SU-DHL-6 (cell line): Measurements from ENCODE around the gene RBM26.

Source experiments
- H2AFZ ChIP-seq: fragments of 200-600 bp; sonication (generic); 2 replicates; pipeline ENCODE4 v1.6.1; 2014; ENCODE audit warnings: low read depth, mild to moderate bottlenecking, moderate library complexity, mixed read lengths, antibody characterized with exemption, low read length; ENCODE audit not compliant: severe bottlenecking
- H3F3A ChIP-seq: fragments of 200-600 bp; shearing (Covaris generic); 2 replicates; pipeline ENCODE4 v1.6.0; 2016; ENCODE audit warnings: antibody characterized with exemption, mild to moderate bottlenecking; ENCODE audit not compliant: insufficient read depth
- H3K27ac ChIP-seq: fragments of 200-600 bp; sonication (generic); 2 replicates; pipeline ENCODE4 v1.5.1; 2016; ENCODE audit warnings: low read depth, mild to moderate bottlenecking, low read length, moderate library complexity, mixed read lengths
- H3K27me3 ChIP-seq: fragments of 200-600 bp; sonication (generic), shearing (Covaris generic); 2 replicates; pipeline ENCODE4 v1.6.0; 2014; ENCODE audit warnings: mild to moderate bottlenecking, low read length
- H3K36me3 ChIP-seq: fragments of 200-600 bp; sonication (generic); 2 replicates; pipeline ENCODE4 v1.6.1; 2014; ENCODE audit warnings: mild to moderate bottlenecking, low read length, mixed read lengths
- H3K4me2 ChIP-seq: fragments of 300-600, 200-600 bp; shearing (Covaris generic), sonication (generic); 2 replicates; pipeline ENCODE4 v1.6.0; 2014; ENCODE audit warnings: low read length, low read depth, mild to moderate bottlenecking; ENCODE audit not compliant: poor library complexity, severe bottlenecking
- H3K4me3 ChIP-seq: fragments of 200-600 bp; sonication (generic); 2 replicates; pipeline ENCODE4 v1.5.1; 2014; ENCODE audit warnings: antibody characterized with exemption, low read length, mild to moderate bottlenecking, mixed read lengths; ENCODE audit not compliant: insufficient read depth, poor library complexity, severe bottlenecking
- H3K79me2 ChIP-seq: fragments of 200-600 bp; sonication (generic); 2 replicates; pipeline ENCODE4 v1.6.1; 2014; ENCODE audit warnings: mild to moderate bottlenecking, low read length, moderate library complexity; ENCODE audit not compliant: insufficient read depth
- H3K9ac ChIP-seq: fragments of 200-600 bp; sonication (generic); 2 replicates; pipeline ENCODE4 v1.7.0; 2014; ENCODE audit warnings: mild to moderate bottlenecking, low read length
- H3K9me2 ChIP-seq: fragments of 200-600 bp; sonication (generic); replicated peaks from 2 replicates; pipeline ENCODE4 v1.6.1; 2014; ENCODE audit warnings: low read length; ENCODE audit not compliant: insufficient read depth
- H3K9me3 ChIP-seq: fragments of 200-600 bp; sonication (generic); 2 replicates; pipeline ENCODE4 v1.6.1; 2014; ENCODE audit warnings: low read length, mixed read lengths; ENCODE audit not compliant: insufficient read depth
- H4K20me1 ChIP-seq: fragments of 200-600 bp; sonication (generic); 2 replicates; pipeline ENCODE4 v1.6.1; 2014; ENCODE audit warnings: low read depth, mild to moderate bottlenecking, antibody characterized with exemption, low read length, moderate library complexity, mixed read lengths
- EZH2phosphoT487 ChIP-seq: fragments of 200-600 bp; sonication (generic), shearing (Covaris generic); conservative IDR thresholded peaks from 2 replicates; pipeline ENCODE4 v1.6.1; 2018; ENCODE audit warnings: mild to moderate bottlenecking, antibody characterized with exemption, low read length, moderate library complexity, mixed read lengths
- TF ChIP-seq, protein P1 (sequence below): fragments of 200-600 bp; sonication (generic); IDR thresholded peaks from one replicate; pipeline ENCODE4 v1.5.1; 2017; ENCODE audit warnings: antibody characterized with exemption, mild to moderate bottlenecking, low read length, moderate library complexity; ENCODE audit not compliant: insufficient read depth, poor library complexity, severe bottlenecking

Gene RBM26

DNA sequence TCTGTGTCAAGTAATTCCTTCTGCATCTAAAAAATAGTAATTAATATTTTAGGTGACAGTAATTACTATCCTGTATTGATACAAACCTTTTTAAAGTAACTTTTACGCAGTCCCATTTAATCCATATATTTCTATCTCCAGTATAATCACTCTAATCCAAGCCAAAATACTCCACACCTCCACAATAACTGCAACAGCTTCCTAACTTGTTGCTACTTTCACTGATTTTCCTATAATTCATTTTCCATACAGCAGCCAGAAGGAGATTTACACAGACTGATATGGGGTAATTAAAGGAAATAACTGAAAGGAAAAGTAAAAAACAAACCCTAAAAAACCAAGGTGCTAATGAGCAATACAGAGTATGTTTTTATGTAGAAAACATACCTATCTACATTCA, 64.9 kb downstream of the RBM26 start:
- Histone ChIP-seq H3K27me3 (no peaks in the 10 kb centered on the region), H3K36me3 (peaks cover 81% of the 10 kb centered on the region)

DNA sequence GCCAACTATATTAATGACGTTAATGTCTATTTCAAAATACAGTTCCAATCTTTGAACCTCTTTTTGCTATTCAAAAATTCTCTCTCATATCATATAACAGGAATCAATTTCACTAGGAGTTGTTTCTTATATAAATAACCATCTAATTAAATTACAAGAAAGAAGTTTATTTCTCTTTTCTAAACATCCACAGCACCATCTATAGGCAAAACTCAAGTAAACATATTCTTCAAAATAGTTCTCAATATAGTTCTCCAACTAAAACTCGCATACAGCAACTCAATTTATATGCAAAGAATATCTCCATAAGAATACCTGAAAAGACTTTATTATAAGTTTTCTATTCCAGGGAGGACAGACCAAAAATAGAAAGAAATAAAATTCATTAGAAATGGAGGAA, 65.6 kb downstream of the RBM26 start:
- Histone ChIP-seq H3K4me2 (no peak overlapping the region), H3K9me3 (no peaks in the 10 kb centered on the region), H3K9me2 (no peaks in the 10 kb centered on the region), H3K79me2 (no peaks in the 10 kb centered on the region; the same call in 1 of the 2 replicates), H3F3A (peaks cover 4% of the 10 kb centered on the region; the same call in 1 of the 2 replicates), H3K27ac (no peak overlapping the region), H2AFZ (no peak overlapping the region), H3K27me3 (no peaks in the 10 kb centered on the region), H3K9ac (no peak overlapping the region), H3K36me3 (peaks cover 84% of the 10 kb centered on the region), H3K4me3 (no peak overlapping the region), H4K20me1 (no peaks in the 10 kb centered on the region)
- TF ChIP-seq EZH2phosphoT487: no peak
- TF ChIP-seq, protein P1, sequence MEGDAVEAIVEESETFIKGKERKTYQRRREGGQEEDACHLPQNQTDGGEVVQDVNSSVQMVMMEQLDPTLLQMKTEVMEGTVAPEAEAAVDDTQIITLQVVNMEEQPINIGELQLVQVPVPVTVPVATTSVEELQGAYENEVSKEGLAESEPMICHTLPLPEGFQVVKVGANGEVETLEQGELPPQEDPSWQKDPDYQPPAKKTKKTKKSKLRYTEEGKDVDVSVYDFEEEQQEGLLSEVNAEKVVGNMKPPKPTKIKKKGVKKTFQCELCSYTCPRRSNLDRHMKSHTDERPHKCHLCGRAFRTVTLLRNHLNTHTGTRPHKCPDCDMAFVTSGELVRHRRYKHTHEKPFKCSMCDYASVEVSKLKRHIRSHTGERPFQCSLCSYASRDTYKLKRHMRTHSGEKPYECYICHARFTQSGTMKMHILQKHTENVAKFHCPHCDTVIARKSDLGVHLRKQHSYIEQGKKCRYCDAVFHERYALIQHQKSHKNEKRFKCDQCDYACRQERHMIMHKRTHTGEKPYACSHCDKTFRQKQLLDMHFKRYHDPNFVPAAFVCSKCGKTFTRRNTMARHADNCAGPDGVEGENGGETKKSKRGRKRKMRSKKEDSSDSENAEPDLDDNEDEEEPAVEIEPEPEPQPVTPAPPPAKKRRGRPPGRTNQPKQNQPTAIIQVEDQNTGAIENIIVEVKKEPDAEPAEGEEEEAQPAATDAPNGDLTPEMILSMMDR: no peak

More for the DNA sequence above, 64.9 kb downstream of the RBM26 start:
- TF ChIP-seq EZH2phosphoT487: no peak
- no peaks in the 10 kb centered on the region for H3K9me3 ChIP-seq
- no peak overlapping the region for H3K4me3 ChIP-seq
- no peak overlapping the region for H3K9ac ChIP-seq
- H3K4me2 ChIP-seq: no peak overlapping the region
- H3K79me2 ChIP-seq: no peaks in the 10 kb centered on the region; the same call in 1 of the 2 replicates
- no peaks in the 10 kb centered on the region for H3K9me2 ChIP-seq
- no peaks in the 10 kb centered on the region for H4K20me1 ChIP-seq
- peaks cover 4% of the 10 kb centered on the region; the same call in 1 of the 2 replicates for H3F3A ChIP-seq
- no peak overlapping the region for H2AFZ ChIP-seq
- H3K27ac ChIP-seq: no peak overlapping the region

DNA sequence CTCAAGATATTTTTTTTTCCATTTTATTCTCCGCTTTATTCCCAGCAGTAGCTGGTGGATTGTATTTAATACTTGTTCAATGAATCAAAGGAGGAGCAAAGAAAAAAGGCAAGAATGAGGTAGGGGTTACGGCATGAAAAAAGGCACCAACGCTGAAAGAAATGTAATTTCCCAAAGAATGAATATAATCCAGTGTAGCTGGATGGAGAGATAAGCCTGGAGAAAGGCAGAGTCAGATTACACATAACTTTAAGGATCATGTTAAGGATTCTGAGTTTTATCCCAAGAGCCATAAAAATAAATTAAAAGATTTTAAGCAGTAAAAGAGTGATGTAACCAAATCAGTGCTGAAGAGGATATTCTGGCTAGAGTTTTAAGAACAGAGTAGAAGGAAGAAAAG, 67.7 kb downstream of the RBM26 start:
- peaks cover 7% of the 10 kb centered on the region; the same call in 1 of the 2 replicates for H3F3A ChIP-seq
- no peak for TF ChIP-seq EZH2phosphoT487
- TF ChIP-seq, protein P1: no peak
- H2AFZ ChIP-seq: no peak overlapping the region
- no peak overlapping the region for H3K27ac ChIP-seq
- H3K9ac ChIP-seq: no peak overlapping the region
- no peak overlapping the region for H3K4me2 ChIP-seq
- H3K27me3 ChIP-seq: no peaks in the 10 kb centered on the region
- no peaks in the 10 kb centered on the region for H3K9me2 ChIP-seq
- H3K79me2 ChIP-seq: no peaks in the 10 kb centered on the region; the same call in 1 of the 2 replicates
- H3K4me3 ChIP-seq: no peak overlapping the region
- no peaks in the 10 kb centered on the region for H3K9me3 ChIP-seq
- H4K20me1 ChIP-seq: no peaks in the 10 kb centered on the region
- H3K36me3 ChIP-seq: peaks cover 87% of the 10 kb centered on the region

DNA sequence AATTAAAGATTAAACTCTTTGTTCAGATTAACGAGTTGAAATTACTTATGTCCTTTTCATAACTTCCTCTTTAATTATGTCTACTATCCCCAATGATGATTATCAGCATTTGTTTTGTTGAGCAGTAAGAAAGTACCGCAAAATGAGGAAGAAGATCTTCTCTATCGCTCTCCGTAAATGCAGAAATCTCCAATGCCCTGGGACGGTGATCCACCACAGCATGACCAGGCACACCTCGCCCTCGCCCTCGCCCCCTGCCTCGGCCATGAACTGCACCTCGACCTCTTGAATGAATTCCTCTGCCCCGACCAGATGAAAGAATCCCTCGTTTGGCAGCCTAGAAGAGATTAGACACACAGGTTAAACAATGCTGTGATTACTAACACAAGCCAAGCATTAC, 69.1 kb downstream of the RBM26 start:
- Histone ChIP-seq H3K9me2 (no peaks in the 10 kb centered on the region), H3K27me3 (no peaks in the 10 kb centered on the region), H3F3A (peaks cover 10% of the 10 kb centered on the region; the same call in 1 of the 2 replicates), H4K20me1 (no peaks in the 10 kb centered on the region), H3K79me2 (no peaks in the 10 kb centered on the region; the same call in 1 of the 2 replicates), H3K9me3 (no peaks in the 10 kb centered on the region), H2AFZ (no peak overlapping the region), H3K9ac (no peak overlapping the region), H3K36me3 (peaks cover 85% of the 10 kb centered on the region), H3K4me2 (no peak overlapping the region), H3K4me3 (no peak overlapping the region), H3K27ac (no peak overlapping the region)
- TF ChIP-seq, protein P1: no peak
- TF ChIP-seq EZH2phosphoT487: no peak
